Fibroblast of lung (primary cell): Measurements from ENCODE around the gene TGM5. TPM values are rescaled to one million over a fixed set of nuclear protein-coding genes. Genes with fewer than 3 reads are reported as not detected.
"Not testable (repeated sequence)": the region's sequence is repeated elsewhere in the genome, so short reads cannot be mapped to it uniquely, and the experiment has no call there.

ENCODE experiments used
- DNase-seq, 2 donors: peaks; one replicate each; pipeline versions ENCODE4 v3.0.0 to v3.0.0-alpha.2; 2010; ENCODE audit warnings: low read depth in 2 of 2
- H2AFZ ChIP-seq: 2 replicates; pipeline ENCODE4 v1.5.1; 2012; ENCODE audit warnings: low read length, control low read depth, inconsistent platforms
- H3K27ac ChIP-seq: 2 replicates; pipeline ENCODE4 v1.5.1; 2011; ENCODE audit warnings: low read length, control low read depth; ENCODE audit not compliant: insufficient read depth
- H3K27me3 ChIP-seq: 2 replicates; pipeline ENCODE4 v1.5.1; 2011; ENCODE audit warnings: mild to moderate bottlenecking, low read length; ENCODE audit not compliant: control insufficient read depth, insufficient read depth
- H3K36me3 ChIP-seq: 2 replicates; pipeline ENCODE4 v1.5.1; 2011; ENCODE audit warnings: low read length; ENCODE audit not compliant: control insufficient read depth, insufficient read depth
- H3K4me1 ChIP-seq: 2 replicates; pipeline ENCODE4 v1.5.1; 2011; ENCODE audit warnings: low read length; ENCODE audit not compliant: control insufficient read depth, insufficient read depth; ENCODE audit errors: extremely low read depth
- H3K4me2 ChIP-seq: 2 replicates; pipeline ENCODE4 v1.5.1; 2011; ENCODE audit warnings: low read length, control low read depth; ENCODE audit not compliant: insufficient read depth; ENCODE audit errors: extremely low read depth
- H3K4me3 ChIP-seq, 4 experiments: fragments of 200-600 bp in 1 of 4; sonication (generic) in 1 of 4; replicated peaks in 1 of 4; 2 replicates each; pipeline ENCODE4 v1.5.1; 2011 to 2016; ENCODE audit warnings: low read length in 4 of 4, low read depth in 3 of 4, mild to moderate bottlenecking in 3 of 4, control low read depth in 2 of 4, inconsistent platforms in 1 of 4, mixed read lengths in 1 of 4; ENCODE audit not compliant: insufficient read depth in 1 of 4; ENCODE audit errors: control extremely low read depth in 1 of 4
- H3K79me2 ChIP-seq: 2 replicates; pipeline ENCODE4 v1.5.1; 2012; ENCODE audit warnings: mild to moderate bottlenecking, low read length, inconsistent platforms; ENCODE audit not compliant: control insufficient read depth, insufficient read depth
- H3K9ac ChIP-seq: 2 replicates; pipeline ENCODE4 v1.5.1; 2011; ENCODE audit warnings: mild to moderate bottlenecking, low read length, control low read depth; ENCODE audit not compliant: insufficient read depth
- H3K9me3 ChIP-seq: 2 replicates; pipeline ENCODE4 v1.5.1; 2012; ENCODE audit warnings: low read depth, low read length; ENCODE audit not compliant: control insufficient read depth, insufficient read depth
- H4K20me1 ChIP-seq: 2 replicates; pipeline ENCODE4 v1.5.1; 2011; ENCODE audit warnings: low read length; ENCODE audit not compliant: control insufficient read depth, insufficient read depth; ENCODE audit errors: extremely low read depth
- CTCF ChIP-seq, 2 donors: IDR thresholded peaks in 1 of 2; conservative IDR thresholded peaks in 1 of 2; 1 replicate in 1 of 2; 2 replicates in 1 of 2; pipeline ENCODE4 v1.5.1; 2011 to 2012; ENCODE audit warnings: low read length in 2 of 2, control low read depth in 1 of 2, inconsistent platforms in 1 of 2, low read depth in 1 of 2, mild to moderate bottlenecking in 1 of 2
- EZH2 ChIP-seq: IDR thresholded peaks from 2 replicates; pipeline ENCODE4 v1.5.1; 2012; ENCODE audit warnings: low read length, control low read depth, mild to moderate bottlenecking; ENCODE audit errors: missing control alignments
- polyA plus RNA-seq, 2 donors: library from polyadenylated mRNA; depleted of rRNA in 1 of 2; stranded (reverse) in 1 of 2; unstranded in 1 of 2; fragments of >200 nt; gene quantifications; 2 replicates each; pipeline ENCODE4 v1.2.1, GENCODE V29; 2011 to 2012; ENCODE audit warnings: missing spikeins in 1 of 2
- total RNA-seq: library from RNA; depleted of rRNA; stranded (reverse); fragments of >200 nt; gene quantifications from 2 replicates; pipeline ENCODE4 v1.2.1, GENCODE V29; 2014

TGM5 gene
- total and polyA plus RNA-seq, 2 donors (not counting 1 experiment from before 2014, with no cell fraction given) = under 0.01 to 0.03 TPM

GRCh38 chr15:43274136-43274535 lies 7.4 kb upstream of the TGM5 start:
- Histone ChIP-seq H3K27ac (no peak overlapping the region), H3K9me3 (no peaks in the 10 kb centered on the region), H4K20me1 (no peaks in the 10 kb centered on the region), H3K9ac (no peak overlapping the region), H3K4me2 (no peak overlapping the region), H3K79me2 (no peaks in the 10 kb centered on the region), H3K4me1 (no peaks in the 10 kb centered on the region), H3K36me3 (no peaks in the 10 kb centered on the region), H3K27me3 (peaks cover 19% of the 10 kb centered on the region), H2AFZ (no peak overlapping the region), H3K4me3 (no peak overlapping the region)
- TF ChIP-seq CTCF (conservative IDR thresholded peaks at IDR 0.05 in 1 of 2, IDR thresholded peaks at IDR 0.05 in 1 of 2; ENCODE audit: low read depth in 1 of 2, low read length in 2 of 2) (no peak), EZH2 (no peak)
- no peak for DNase-seq

- TF ChIP-seq EZH2 = no peak
- no peak for TF ChIP-seq CTCF (conservative IDR thresholded peaks at IDR 0.05 in 1 of 2, IDR thresholded peaks at IDR 0.05 in 1 of 2; ENCODE audit: low read depth in 1 of 2, low read length in 2 of 2)
- H3K9me3 ChIP-seq = no peaks in the 10 kb centered on the region
- H3K27ac ChIP-seq = no peak overlapping the region
- H3K4me2 ChIP-seq = no peak overlapping the region
- H3K27me3 ChIP-seq = peaks cover 15% of the 10 kb centered on the region
- H3K4me1 ChIP-seq = no peaks in the 10 kb centered on the region
- no peaks in the 10 kb centered on the region for H3K36me3 ChIP-seq
- H2AFZ ChIP-seq = no peak overlapping the region
- H3K79me2 ChIP-seq = no peaks in the 10 kb centered on the region
- H3K4me3 ChIP-seq = no peak overlapping the region
- H3K9ac ChIP-seq = no peak overlapping the region
- DNase-seq = no peak
- no peaks in the 10 kb centered on the region for H4K20me1 ChIP-seq
Measured at GRCh38 chr15:43273243-43273642, 6.5 kb upstream of the TGM5 start.

GRCh38 chr15:43271908-43272307 lies 5.2 kb upstream of the TGM5 start:
- not testable (repeated sequence) for H3K4me2 ChIP-seq, H3K27ac ChIP-seq, H3K4me3 ChIP-seq, H3K9ac ChIP-seq, H3K36me3 ChIP-seq, H4K20me1 ChIP-seq, H3K9me3 ChIP-seq, H2AFZ ChIP-seq, DNase-seq, H3K79me2 ChIP-seq, H3K4me1 ChIP-seq
- H3K27me3 ChIP-seq = peaks cover 13% of the 10 kb centered on the region
